Neural crest cell (in vitro differentiated cells): ENCODE measurements around the gene JTB. TPM values are rescaled to one million over a fixed set of nuclear protein-coding genes. Genes with fewer than 3 reads are reported as not detected.

Experiments used
- DNase-seq: peaks from one replicate; pipeline ENCODE4 v3.0.0; 2021; ENCODE audit warnings: low read depth, mixed read lengths, low spot score
- H3K27ac Mint-ChIP-seq: one replicate; pipeline ENCODE4 v1.8.0; 2021; ENCODE audit warnings: mild to moderate bottlenecking, mixed read lengths; ENCODE audit not compliant: unreplicated experiment
- H3K27me3 Mint-ChIP-seq: 2 replicates; pipeline ENCODE4 v1.8.0; 2021; ENCODE audit warnings: low read depth, mild to moderate bottlenecking, mixed read lengths
- H3K36me3 Mint-ChIP-seq: 2 replicates; pipeline ENCODE4 v1.8.0; 2021; ENCODE audit warnings: low read depth, mild to moderate bottlenecking, mixed read lengths
- H3K4me1 Mint-ChIP-seq: 2 replicates; pipeline ENCODE4 v1.8.0; 2021; ENCODE audit warnings: mixed read lengths
- H3K4me3 Mint-ChIP-seq: one replicate; pipeline ENCODE4 v1.8.0; 2021; ENCODE audit warnings: mild to moderate bottlenecking, mixed read lengths
- H3K9me3 Mint-ChIP-seq: 2 replicates; pipeline ENCODE4 v1.8.0; 2021; ENCODE audit warnings: mixed read lengths
- CTCF ChIP-seq: fragments of 200-600 bp; sonication (generic); conservative IDR thresholded peaks from 2 replicates; pipeline ENCODE4 v1.5.0; 2021; ENCODE audit warnings: antibody characterized with exemption, mild to moderate bottlenecking
- microRNA-seq: library from miRNA; unstranded; fragments of <30 nt; microRNA quantifications from one replicate; pipeline ENCODE4, GENCODE V29; 2020
- total RNA-seq: library from RNA; stranded (reverse); gene quantifications from 2 replicates; pipeline ENCODE4 v1.2.1, GENCODE V29; 2021

JTB gene
- total RNA-seq, 1 donor from 2014 or later: 72.9 TPM

- Mint-ChIP-seq H3K36me3 (no peaks in the 10 kb centered on the region), H3K9me3 (no peaks in the 10 kb centered on the region), H3K27ac (peak overlapping the region; percentile 9), H3K4me3 (peak overlapping the region; percentile 51), H3K4me1 (peaks cover 25% of the 10 kb centered on the region), H3K27me3 (no peaks in the 10 kb centered on the region)
- no peak for DNase-seq
- TF ChIP-seq CTCF: no peak
These were observed 49.2 kb downstream of the JTB start for GRCh38 chr1:153928245-153928644.

GRCh38 chr1:153926405-153926804 lies 51.1 kb downstream of the JTB start:
- no peaks in the 10 kb centered on the region for H3K36me3 Mint-ChIP-seq
- DNase-seq: no peak
- H3K27me3 Mint-ChIP-seq: peaks cover 2% of the 10 kb centered on the region
- no peaks in the 10 kb centered on the region for H3K9me3 Mint-ChIP-seq
- TF ChIP-seq CTCF: no peak
- peak overlapping the region; percentile 42 for H3K4me3 Mint-ChIP-seq
- peaks cover 32% of the 10 kb centered on the region for H3K4me1 Mint-ChIP-seq
- no peak overlapping the region for H3K27ac Mint-ChIP-seq

Small RNA genes lying within 50 kb of the gene (microRNA-seq; reads per million reads assigned to microRNA genes)
- 1.8 reads per million for gene MIR6737

Other genes starting within 250 kb of the JTB start
- 78.4 and 79.2 TPM in 2 replicates for gene INTS3, start 249.6 kb downstream of the JTB start, total RNA-seq
- gene SLC27A3, start 202.3 kb downstream of the JTB start, total RNA-seq: 16.8 and 18.1 TPM in 2 replicates
- 49.7 and 52.5 TPM in 2 replicates for gene GATAD2B, start 54.7 kb downstream of the JTB start, total RNA-seq
- 71.6 and 75.2 TPM in 2 replicates for gene DENND4B, start 31.0 kb downstream of the JTB start, total RNA-seq
- gene CRTC2, start 19.1 kb downstream of the JTB start, total RNA-seq: 34.1 and 34.7 TPM in 2 replicates
- gene SLC39A1, start 14.1 kb downstream of the JTB start, total RNA-seq: 107 and 113 TPM in 2 replicates
- 18.2 and 20.0 TPM in 2 replicates for gene CREB3L4, start 9.8 kb downstream of the JTB start, total RNA-seq
- gene RAB13, start 8.7 kb upstream of the JTB start, total RNA-seq: 90.9 and 91.5 TPM in 2 replicates
- 1,806 and 2,076 TPM in 2 replicates for gene RPS27, start 13.1 kb upstream of the JTB start, total RNA-seq
- 0.05 TPM in 1 of 2 replicates, not detected in the other for gene NUP210L, start 177.4 kb upstream of the JTB start, total RNA-seq
- gene TPM3, start 214.4 kb upstream of the JTB start, total RNA-seq: 364 and 373 TPM in 2 replicates
- not detected in 2 replicates for gene CFAP141, start 228.7 kb upstream of the JTB start, total RNA-seq
- 256 and 258 TPM in 2 replicates for gene UBAP2L, start 243.3 kb upstream of the JTB start, total RNA-seq